ENCODE results near the gene TRABD2B.

The TRABD2B gene

DNA sequence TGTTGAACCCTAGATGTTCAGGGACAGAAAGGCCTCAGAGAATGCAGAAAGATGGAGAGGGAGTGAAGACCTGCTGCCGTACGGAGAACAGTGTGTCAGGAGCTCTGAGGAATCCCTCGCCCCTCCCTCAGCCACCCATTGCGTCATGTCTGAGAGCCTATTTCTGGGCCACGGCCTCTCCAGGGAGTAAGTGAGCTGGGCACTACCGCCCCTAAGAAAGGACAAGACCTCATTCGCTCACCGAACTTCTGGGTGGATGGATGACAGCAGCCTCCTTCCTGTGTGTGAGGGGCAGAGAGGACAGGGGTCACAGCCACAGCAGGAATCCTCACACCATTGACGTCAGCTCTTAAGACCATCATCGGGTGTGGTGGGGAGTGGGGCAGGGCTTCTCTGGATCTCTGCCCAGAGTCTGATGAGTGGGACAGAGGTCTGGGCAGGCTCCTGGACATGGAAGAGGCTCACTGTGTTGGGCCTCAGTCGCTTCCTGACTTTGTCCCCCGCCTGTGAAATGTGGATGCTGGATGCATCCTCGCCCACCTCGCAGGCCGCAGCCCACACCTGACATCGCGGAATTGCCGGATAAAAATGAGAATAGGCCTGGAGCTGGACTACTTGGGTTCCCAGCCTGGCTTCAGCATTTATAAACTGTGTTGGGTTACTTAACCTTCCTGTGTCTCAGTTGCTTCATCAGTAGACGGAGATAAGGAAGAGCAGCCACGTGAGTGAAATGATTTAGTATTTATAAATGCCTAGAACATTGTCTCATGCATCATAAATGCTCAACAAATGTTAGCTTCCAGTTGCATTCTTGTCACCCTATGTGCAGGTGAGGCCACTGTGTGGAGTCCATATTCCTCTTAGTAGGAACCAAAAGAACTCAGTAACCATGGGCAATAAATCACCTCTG, 238.6 kb downstream of the TRABD2B start:
- H3K27ac ChIP-seq (ENCODE audit: low read depth, low read length): no peak overlapping the region
- no peaks in the 10 kb centered on the region for H3F3A ChIP-seq (ENCODE audit: insufficient read depth)
- H3K9me3 ChIP-seq (ENCODE audit: insufficient read depth, low read length): no peaks in the 10 kb centered on the region
- H2AFZ ChIP-seq (ENCODE audit: low read depth, low read length, severe bottlenecking): no peak overlapping the region
- H3K9me2 ChIP-seq (replicated peaks; ENCODE audit: insufficient read depth, low read length): no peaks in the 10 kb centered on the region
- H3K4me2 ChIP-seq (ENCODE audit: low read depth, low read length, poor library complexity, severe bottlenecking): no peak overlapping the region
- H3K9ac ChIP-seq (ENCODE audit: low read length): no peak overlapping the region
- TF ChIP-seq, protein P1, sequence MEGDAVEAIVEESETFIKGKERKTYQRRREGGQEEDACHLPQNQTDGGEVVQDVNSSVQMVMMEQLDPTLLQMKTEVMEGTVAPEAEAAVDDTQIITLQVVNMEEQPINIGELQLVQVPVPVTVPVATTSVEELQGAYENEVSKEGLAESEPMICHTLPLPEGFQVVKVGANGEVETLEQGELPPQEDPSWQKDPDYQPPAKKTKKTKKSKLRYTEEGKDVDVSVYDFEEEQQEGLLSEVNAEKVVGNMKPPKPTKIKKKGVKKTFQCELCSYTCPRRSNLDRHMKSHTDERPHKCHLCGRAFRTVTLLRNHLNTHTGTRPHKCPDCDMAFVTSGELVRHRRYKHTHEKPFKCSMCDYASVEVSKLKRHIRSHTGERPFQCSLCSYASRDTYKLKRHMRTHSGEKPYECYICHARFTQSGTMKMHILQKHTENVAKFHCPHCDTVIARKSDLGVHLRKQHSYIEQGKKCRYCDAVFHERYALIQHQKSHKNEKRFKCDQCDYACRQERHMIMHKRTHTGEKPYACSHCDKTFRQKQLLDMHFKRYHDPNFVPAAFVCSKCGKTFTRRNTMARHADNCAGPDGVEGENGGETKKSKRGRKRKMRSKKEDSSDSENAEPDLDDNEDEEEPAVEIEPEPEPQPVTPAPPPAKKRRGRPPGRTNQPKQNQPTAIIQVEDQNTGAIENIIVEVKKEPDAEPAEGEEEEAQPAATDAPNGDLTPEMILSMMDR (IDR thresholded peaks at IDR 0.05; ENCODE audit: insufficient read depth, low read length, poor library complexity, severe bottlenecking): no peak
- TF ChIP-seq EZH2phosphoT487 (conservative IDR thresholded peaks at IDR 0.05; ENCODE audit: low read length): no peak
- H3K79me2 ChIP-seq (ENCODE audit: insufficient read depth, low read length): no peaks in the 10 kb centered on the region
- no peak overlapping the region for H3K4me3 ChIP-seq (ENCODE audit: insufficient read depth, low read length, poor library complexity, severe bottlenecking)
- no peaks in the 10 kb centered on the region for H4K20me1 ChIP-seq (ENCODE audit: low read depth, low read length)
- no peaks in the 10 kb centered on the region for H3K27me3 ChIP-seq (ENCODE audit: low read length)
- H3K36me3 ChIP-seq (ENCODE audit: low read length): no peaks in the 10 kb centered on the region

DNA sequence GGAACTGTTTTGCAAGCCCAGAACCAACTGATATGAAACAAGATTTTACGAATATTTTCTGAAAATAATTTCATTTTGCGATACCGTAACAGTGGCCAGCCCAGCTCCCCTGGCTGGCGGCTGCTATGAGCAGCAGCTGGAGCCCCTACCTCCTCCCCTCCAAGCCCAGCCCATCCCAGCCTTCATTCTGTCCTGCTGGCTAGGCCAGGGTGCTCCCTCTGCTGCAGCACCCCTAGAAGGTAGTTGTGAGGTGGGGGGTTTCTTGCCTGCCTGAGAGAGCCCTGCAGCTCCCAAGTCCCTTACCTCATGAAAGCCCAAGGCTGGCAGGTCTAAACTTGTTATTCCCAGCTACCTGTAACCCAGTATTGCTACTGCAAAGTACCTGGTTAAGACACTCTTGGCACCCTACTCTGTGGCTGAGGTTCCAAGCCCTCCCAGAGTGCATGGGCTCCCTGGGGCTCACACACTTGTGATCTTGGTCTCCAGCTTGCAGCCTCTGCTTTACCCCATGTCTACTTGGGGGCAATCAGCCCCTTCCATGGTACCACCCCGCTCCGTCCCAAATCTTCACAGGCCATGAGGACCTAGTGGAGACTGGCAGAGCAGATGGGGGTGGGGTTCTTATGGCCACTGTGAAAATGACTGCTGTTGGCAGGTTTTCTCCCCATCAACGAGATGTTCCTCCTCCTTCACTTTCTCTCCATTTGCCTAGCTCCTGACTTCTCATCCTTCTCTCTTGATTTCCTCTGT, 239.8 kb downstream of the TRABD2B start:
- Histone ChIP-seq H3K9me3 (ENCODE audit: insufficient read depth, low read length) (no peaks in the 10 kb centered on the region), H3K27me3 (ENCODE audit: low read length) (no peaks in the 10 kb centered on the region), H3K9me2 (replicated peaks; ENCODE audit: insufficient read depth, low read length) (no peaks in the 10 kb centered on the region), H3K4me2 (ENCODE audit: low read depth, low read length, poor library complexity, severe bottlenecking) (no peak overlapping the region), H3F3A (ENCODE audit: insufficient read depth) (no peaks in the 10 kb centered on the region), H3K79me2 (ENCODE audit: insufficient read depth, low read length) (no peaks in the 10 kb centered on the region), H3K4me3 (ENCODE audit: insufficient read depth, low read length, poor library complexity, severe bottlenecking) (no peak overlapping the region), H3K36me3 (ENCODE audit: low read length) (no peaks in the 10 kb centered on the region), H2AFZ (ENCODE audit: low read depth, low read length, severe bottlenecking) (no peak overlapping the region), H3K9ac (ENCODE audit: low read length) (no peak overlapping the region), H3K27ac (ENCODE audit: low read depth, low read length) (no peak overlapping the region), H4K20me1 (ENCODE audit: low read depth, low read length) (no peaks in the 10 kb centered on the region)
- no peak for TF ChIP-seq EZH2phosphoT487 (conservative IDR thresholded peaks at IDR 0.05; ENCODE audit: low read length)
- TF ChIP-seq, protein P1 (IDR thresholded peaks at IDR 0.05; ENCODE audit: insufficient read depth, low read length, poor library complexity, severe bottlenecking): no peak

DNA sequence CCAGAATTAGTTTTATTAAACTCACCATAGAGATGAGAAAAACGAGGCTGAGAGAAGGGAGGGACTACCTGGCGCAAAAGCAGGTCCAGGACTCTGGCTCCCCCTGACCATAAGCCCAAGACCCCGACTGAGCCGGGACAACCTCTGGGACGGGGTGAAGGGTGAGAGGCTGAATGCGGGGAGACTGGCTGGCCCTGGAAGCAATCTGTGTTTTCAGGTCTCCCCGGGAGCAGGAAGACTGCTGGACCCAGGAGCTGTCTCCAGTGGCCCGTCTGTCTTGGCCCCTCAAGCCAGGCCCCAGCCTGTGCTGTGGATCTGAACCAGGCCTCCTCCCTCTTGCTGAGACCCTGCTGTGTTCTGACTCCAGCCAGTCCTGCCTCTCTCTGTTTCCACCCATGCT, 240.8 kb downstream of the TRABD2B start:
- Histone ChIP-seq H3K4me2 (ENCODE audit: low read depth, low read length, poor library complexity, severe bottlenecking) (no peak overlapping the region), H4K20me1 (ENCODE audit: low read depth, low read length) (no peaks in the 10 kb centered on the region), H3K36me3 (ENCODE audit: low read length) (no peaks in the 10 kb centered on the region), H3K27me3 (ENCODE audit: low read length) (no peaks in the 10 kb centered on the region), H3K9me2 (replicated peaks; ENCODE audit: insufficient read depth, low read length) (no peaks in the 10 kb centered on the region), H3K9me3 (ENCODE audit: insufficient read depth, low read length) (no peaks in the 10 kb centered on the region), H3F3A (ENCODE audit: insufficient read depth) (no peaks in the 10 kb centered on the region), H3K4me3 (ENCODE audit: insufficient read depth, low read length, poor library complexity, severe bottlenecking) (no peak overlapping the region), H3K27ac (ENCODE audit: low read depth, low read length) (no peak overlapping the region), H2AFZ (ENCODE audit: low read depth, low read length, severe bottlenecking) (no peak overlapping the region), H3K9ac (ENCODE audit: low read length) (no peak overlapping the region), H3K79me2 (ENCODE audit: insufficient read depth, low read length) (no peaks in the 10 kb centered on the region)
- TF ChIP-seq EZH2phosphoT487 (conservative IDR thresholded peaks at IDR 0.05; ENCODE audit: low read length): no peak
- TF ChIP-seq, protein P1 (IDR thresholded peaks at IDR 0.05; ENCODE audit: insufficient read depth, low read length, poor library complexity, severe bottlenecking): no peak
